Measurements from ENCODE around the gene RAPGEF4.

Gene RAPGEF4

DNA sequence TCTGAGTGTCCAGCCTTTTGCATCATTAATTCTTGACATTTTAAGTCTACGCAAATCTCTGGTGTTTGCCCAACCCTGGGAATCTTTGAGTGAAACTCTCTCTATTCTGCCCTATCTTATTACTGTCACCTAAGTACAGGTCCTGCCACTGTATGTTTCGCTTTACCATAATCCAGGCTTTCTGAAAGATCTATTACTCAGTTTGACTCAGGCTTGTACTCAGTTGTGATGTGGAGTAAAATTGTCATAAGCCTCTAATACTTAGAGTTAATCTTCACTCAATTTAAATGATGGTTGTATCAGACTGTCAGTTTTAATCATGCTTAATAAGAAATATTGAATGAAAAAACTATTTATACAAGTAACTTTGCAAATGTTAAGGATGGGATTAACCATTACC lies 30.3 kb upstream of the RAPGEF4 start:
- no peak overlapping the region for H3K4me2 ChIP-seq
- H4K20me1 ChIP-seq (ENCODE audit: insufficient read depth) = no peaks in the 10 kb centered on the region
- TF ChIP-seq, protein P1, sequence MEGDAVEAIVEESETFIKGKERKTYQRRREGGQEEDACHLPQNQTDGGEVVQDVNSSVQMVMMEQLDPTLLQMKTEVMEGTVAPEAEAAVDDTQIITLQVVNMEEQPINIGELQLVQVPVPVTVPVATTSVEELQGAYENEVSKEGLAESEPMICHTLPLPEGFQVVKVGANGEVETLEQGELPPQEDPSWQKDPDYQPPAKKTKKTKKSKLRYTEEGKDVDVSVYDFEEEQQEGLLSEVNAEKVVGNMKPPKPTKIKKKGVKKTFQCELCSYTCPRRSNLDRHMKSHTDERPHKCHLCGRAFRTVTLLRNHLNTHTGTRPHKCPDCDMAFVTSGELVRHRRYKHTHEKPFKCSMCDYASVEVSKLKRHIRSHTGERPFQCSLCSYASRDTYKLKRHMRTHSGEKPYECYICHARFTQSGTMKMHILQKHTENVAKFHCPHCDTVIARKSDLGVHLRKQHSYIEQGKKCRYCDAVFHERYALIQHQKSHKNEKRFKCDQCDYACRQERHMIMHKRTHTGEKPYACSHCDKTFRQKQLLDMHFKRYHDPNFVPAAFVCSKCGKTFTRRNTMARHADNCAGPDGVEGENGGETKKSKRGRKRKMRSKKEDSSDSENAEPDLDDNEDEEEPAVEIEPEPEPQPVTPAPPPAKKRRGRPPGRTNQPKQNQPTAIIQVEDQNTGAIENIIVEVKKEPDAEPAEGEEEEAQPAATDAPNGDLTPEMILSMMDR (conservative IDR thresholded peaks at IDR 0.05; ENCODE audit: low read depth, low read length) = no peak
- H2AFZ ChIP-seq (ENCODE audit: low read depth) = no peak overlapping the region
- H3K4me1 ChIP-seq (ENCODE audit: low read depth, poor library complexity, severe bottlenecking) = peaks cover 6% of the 10 kb centered on the region
- H3K27me3 ChIP-seq (ENCODE audit: insufficient read depth, low read depth) = no peaks in the 10 kb centered on the region
- no peak overlapping the region for H3K27ac ChIP-seq
- H3K9ac ChIP-seq = no peak overlapping the region
- H3K36me3 ChIP-seq (ENCODE audit: insufficient read depth) = no peaks in the 10 kb centered on the region
- no peak overlapping the region for H3K4me3 ChIP-seq (IDR thresholded peaks at IDR 0.05; ENCODE audit: insufficient read depth, low read depth, low read length)
- no peaks in the 10 kb centered on the region for H3K79me2 ChIP-seq (ENCODE audit: insufficient read depth, low read depth)

DNA sequence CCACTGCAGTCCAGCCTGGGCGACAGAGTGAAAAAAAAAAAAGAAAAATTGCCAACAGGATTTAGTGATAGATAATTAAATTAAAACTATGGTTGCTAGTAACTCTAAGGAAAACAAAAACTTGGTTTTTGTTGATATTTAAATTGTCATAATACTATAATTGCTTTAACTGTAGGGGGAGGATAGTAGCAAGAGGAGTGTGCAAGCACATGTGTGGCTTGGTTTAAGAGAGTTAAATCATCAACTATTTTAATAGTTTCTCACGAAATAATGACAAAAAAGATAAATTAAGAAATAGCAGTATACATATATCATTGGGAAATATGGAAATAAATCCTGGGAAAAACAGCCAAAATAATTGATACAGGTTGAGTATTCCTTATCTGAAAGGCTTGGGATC lies 27.4 kb upstream of the RAPGEF4 start:
- Histone ChIP-seq H3K79me2 (ENCODE audit: insufficient read depth, low read depth) (no peaks in the 10 kb centered on the region), H4K20me1 (ENCODE audit: insufficient read depth) (no peaks in the 10 kb centered on the region), H3K4me1 (ENCODE audit: low read depth, poor library complexity, severe bottlenecking) (peaks cover 6% of the 10 kb centered on the region), H3K27ac (no peak overlapping the region), H3K9ac (no peak overlapping the region), H3K4me2 (no peak overlapping the region), H3K36me3 (ENCODE audit: insufficient read depth) (no peaks in the 10 kb centered on the region), H3K4me3 (IDR thresholded peaks at IDR 0.05; ENCODE audit: insufficient read depth, low read depth, low read length) (no peak overlapping the region), H2AFZ (ENCODE audit: low read depth) (no peak overlapping the region), H3K27me3 (ENCODE audit: insufficient read depth, low read depth) (no peaks in the 10 kb centered on the region)
- TF ChIP-seq, protein P1 (conservative IDR thresholded peaks at IDR 0.05; ENCODE audit: low read depth, low read length) = no peak

DNA sequence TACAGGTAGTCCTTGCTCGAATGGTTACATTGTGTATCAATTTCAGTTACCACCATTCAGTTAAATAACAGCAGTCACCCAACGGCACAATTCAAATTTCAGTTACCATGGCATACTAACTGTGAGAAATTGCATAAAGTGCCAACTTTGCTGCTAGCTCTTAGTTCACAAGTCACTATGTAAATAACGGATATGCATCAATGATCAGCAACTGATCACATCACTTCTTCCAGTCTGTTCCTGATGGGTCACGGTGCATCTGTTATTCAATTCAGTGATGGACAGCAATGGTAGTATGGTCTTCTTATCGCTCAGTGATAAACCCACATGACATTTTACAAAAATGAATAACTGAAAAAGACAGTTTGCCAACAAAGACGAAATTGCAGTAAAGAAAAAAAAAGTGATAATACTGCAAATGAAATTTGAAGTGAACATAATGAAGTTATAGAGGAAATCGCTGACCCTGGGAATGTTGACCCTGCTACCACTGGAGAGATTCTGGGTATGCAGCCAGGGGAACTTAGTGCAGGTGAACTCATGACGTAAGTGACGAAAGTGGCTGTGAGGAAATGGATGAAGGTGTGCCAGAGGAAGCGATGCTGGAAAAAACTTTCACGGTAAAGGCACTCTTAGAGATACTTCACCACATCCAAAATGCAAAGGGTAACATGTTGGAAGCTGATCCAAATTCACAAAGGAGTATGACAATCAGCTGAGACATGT lies 25.9 kb upstream of the RAPGEF4 start:
- no peak overlapping the region for H3K9ac ChIP-seq
- no peak overlapping the region for H3K27ac ChIP-seq
- H3K4me1 ChIP-seq (ENCODE audit: low read depth, poor library complexity, severe bottlenecking) = no peaks in the 10 kb centered on the region
- no peak overlapping the region for H2AFZ ChIP-seq (ENCODE audit: low read depth)
- H3K36me3 ChIP-seq (ENCODE audit: insufficient read depth) = no peaks in the 10 kb centered on the region
- no peak overlapping the region for H3K4me3 ChIP-seq (IDR thresholded peaks at IDR 0.05; ENCODE audit: insufficient read depth, low read depth, low read length)
- no peaks in the 10 kb centered on the region for H4K20me1 ChIP-seq (ENCODE audit: insufficient read depth)
- no peaks in the 10 kb centered on the region for H3K27me3 ChIP-seq (ENCODE audit: insufficient read depth, low read depth)
- no peak overlapping the region for H3K4me2 ChIP-seq
- TF ChIP-seq, protein P1 (conservative IDR thresholded peaks at IDR 0.05; ENCODE audit: low read depth, low read length) = no peak
- H3K79me2 ChIP-seq (ENCODE audit: insufficient read depth, low read depth) = no peaks in the 10 kb centered on the region

DNA sequence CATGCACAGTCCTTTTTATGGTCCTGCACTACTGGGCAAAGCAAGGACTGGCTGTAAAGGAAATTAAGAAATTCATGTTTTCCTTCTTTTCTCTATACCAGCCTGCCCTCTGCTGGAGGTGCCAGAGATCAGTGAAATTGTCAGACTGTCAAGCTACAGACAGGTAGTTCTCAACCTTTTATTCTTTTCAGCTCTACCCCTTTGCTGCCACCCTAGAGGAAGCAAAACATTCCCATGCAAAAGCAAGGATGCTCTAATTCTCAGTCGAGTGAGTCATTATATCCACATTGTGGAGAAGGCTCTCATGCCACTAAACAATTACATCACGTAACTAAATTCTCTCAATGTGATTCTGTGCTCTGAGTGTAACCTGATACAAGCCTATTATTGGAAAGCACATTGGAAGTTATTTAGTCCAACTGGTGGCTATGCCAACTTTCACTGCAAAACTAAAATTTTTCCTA lies 25.0 kb upstream of the RAPGEF4 start:
- Histone ChIP-seq H4K20me1 (ENCODE audit: insufficient read depth) (no peaks in the 10 kb centered on the region), H3K4me3 (IDR thresholded peaks at IDR 0.05; ENCODE audit: insufficient read depth, low read depth, low read length) (no peak overlapping the region), H3K36me3 (ENCODE audit: insufficient read depth) (no peaks in the 10 kb centered on the region), H3K4me2 (no peak overlapping the region), H3K4me1 (ENCODE audit: low read depth, poor library complexity, severe bottlenecking) (no peaks in the 10 kb centered on the region), H3K9ac (no peak overlapping the region), H3K27me3 (ENCODE audit: insufficient read depth, low read depth) (no peaks in the 10 kb centered on the region), H3K27ac (no peak overlapping the region), H2AFZ (ENCODE audit: low read depth) (no peak overlapping the region), H3K79me2 (ENCODE audit: insufficient read depth, low read depth) (no peaks in the 10 kb centered on the region)
- TF ChIP-seq, protein P1 (conservative IDR thresholded peaks at IDR 0.05; ENCODE audit: low read depth, low read length) = peak; percentile 88

Data from KMS-11 (cell line).